HepG2 (cell line): ENCODE data around the gene ACBD3. TPM values are rescaled to one million over a fixed set of nuclear protein-coding genes. Genes with fewer than 3 reads are reported as not detected.

ENCODE experiments used
- ATF3 ChIP-seq: sonication (generic); formaldehyde crosslinking; IDR thresholded peaks from 2 replicates; pipeline ENCODE4 v1.4.0; 2020; ENCODE audit warnings: missing genetic modification reagents
- BRD4 ChIP-seq: sonication (generic); formaldehyde crosslinking; IDR thresholded peaks from 2 replicates; pipeline ENCODE4 v1.4.0; 2020; ENCODE audit warnings: missing genetic modification reagents
- GATAD1 ChIP-seq: IDR thresholded peaks from 2 replicates; pipeline ENCODE4 v1.6.1; 2016; ENCODE audit warnings: missing genetic modification reagents, missing compliant biosample characterization
- GFI1 ChIP-seq: sonication (generic); formaldehyde crosslinking; IDR thresholded peaks from 2 replicates; pipeline ENCODE4 v1.5.0; 2020; ENCODE audit warnings: missing genetic modification reagents, mild to moderate bottlenecking, borderline replicate concordance
- HNF1A ChIP-seq, 2 experiments: sonication (generic) in 1 of 2; formaldehyde crosslinking in 1 of 2; IDR thresholded peaks; 2 replicates each; pipeline versions ENCODE4 v1.4.0 to v1.6.1; 2016 to 2020; ENCODE audit warnings: borderline replicate concordance in 1 of 2, low read depth in 1 of 2, mild to moderate bottlenecking in 1 of 2, missing genetic modification reagents in 1 of 2
- KLF11 ChIP-seq: IDR thresholded peaks from 2 replicates; pipeline ENCODE4 v1.6.1; 2016; ENCODE audit warnings: missing compliant biosample characterization
- MXD4 ChIP-seq: IDR thresholded peaks from 2 replicates; pipeline ENCODE4 v1.6.1; 2016; ENCODE audit warnings: mild to moderate bottlenecking, missing biosample characterization, missing genetic modification reagents
- NFYC ChIP-seq: IDR thresholded peaks from 2 replicates; pipeline ENCODE4 v1.6.1; 2016; ENCODE audit warnings: missing genetic modification reagents, missing compliant biosample characterization
- PITX1 ChIP-seq: sonication (generic); formaldehyde crosslinking; IDR thresholded peaks from 2 replicates; pipeline ENCODE4 v1.5.1; 2020; ENCODE audit warnings: mild to moderate bottlenecking, missing genetic modification reagents
- PTBP1 ChIP-seq: fragments of 200-400 bp; formaldehyde crosslinking; IDR thresholded peaks from 2 replicates; pipeline ENCODE4 v1.6.1; 2018; ENCODE audit warnings: low read length, low read depth; ENCODE audit not compliant: poor library complexity, severe bottlenecking
- RAD21 ChIP-seq: fragments of 450-650 bp; formaldehyde crosslinking; IDR thresholded peaks from 2 replicates; pipeline ENCODE4 v1.5.0; 2020; ENCODE audit warnings: mild to moderate bottlenecking
- ZGPAT ChIP-seq: IDR thresholded peaks from 2 replicates; pipeline ENCODE4 v1.6.1; 2016; ENCODE audit warnings: mild to moderate bottlenecking
- ZNF10 ChIP-seq: sonication (generic); formaldehyde crosslinking; IDR thresholded peaks from 2 replicates; pipeline ENCODE4 v1.4.0; 2020; ENCODE audit warnings: mild to moderate bottlenecking, low read depth, missing genetic modification reagents, borderline replicate concordance
- ZNF335 ChIP-seq: sonication (generic); formaldehyde crosslinking; IDR thresholded peaks from 2 replicates; pipeline ENCODE4 v1.4.0; 2020; ENCODE audit warnings: missing genetic modification reagents
- ZNF543 ChIP-seq: sonication (generic); formaldehyde crosslinking; IDR thresholded peaks from 2 replicates; pipeline ENCODE4 v1.4.0; 2020; ENCODE audit warnings: mild to moderate bottlenecking, missing genetic modification reagents
- ZNF549 ChIP-seq: sonication (generic); formaldehyde crosslinking; IDR thresholded peaks from 2 replicates; pipeline ENCODE4 v1.5.0; 2020; ENCODE audit warnings: missing genetic modification reagents
- polyA plus RNA-seq, 8 experiments: library from polyadenylated mRNA; depleted of rRNA in 3 of 8; stranded (reverse) in 7 of 8; unstranded in 1 of 8; fragments of >200 nt; fragmentation: Illumina TruSeq in 4 of 8; extraction: Trizol in 4 of 8; gene quantifications; 2 replicates each; pipeline versions ENCODE4 v1.2.1 to v1.2.3, GENCODE V29; 2011 to 2016; ENCODE audit warnings: low read depth in 4 of 8, missing spikeins in 1 of 8, mixed read lengths in 1 of 8; ENCODE audit not compliant: insufficient read depth in 1 of 8
- total RNA-seq, 5 experiments: library from RNA; depleted of rRNA; stranded (reverse); fragments of >200 nt; fragmentation: Illumina TruSeq; extraction: Trizol; gene quantifications; 2 replicates each; pipeline ENCODE4 v1.2.3, GENCODE V29; 2016; ENCODE audit warnings: low read depth in 1 of 5
- TF ChIP-seq, protein P1 (sequence below): sonication (generic); formaldehyde crosslinking; IDR thresholded peaks from 2 replicates; pipeline ENCODE4 v1.5.0; 2020; ENCODE audit warnings: mild to moderate bottlenecking, missing genetic modification reagents, borderline replicate concordance
- TF ChIP-seq, protein P2 (sequence below): sonication (generic); formaldehyde crosslinking; IDR thresholded peaks from 2 replicates; pipeline ENCODE4 v1.8.0; 2022; ENCODE audit warnings: low read depth, missing genetic modification reagents

The ACBD3 gene
- total and polyA plus RNA-seq, 2 of the 13 experiments (the other 11 are each of a cell fraction or from before 2014, with no cell fraction given) = 24.3 to 39.3 TPM

GRCh38 chr1:226121587-226122400 lies 64.7 kb downstream of the ACBD3 start (continued):
- TF ChIP-seq MXD4 (CRISPR knock-in tag) = 0 out of 2 replicates have a peak, but pooled peaks have one; percentile 18
- TF ChIP-seq ZNF10 (CRISPR knock-in tag) = no peak
- TF ChIP-seq KLF11 (CRISPR knock-in tag) = no peak
- TF ChIP-seq ZNF543 (CRISPR knock-in tag) = peak; percentile 57; the same call in 1 of the 2 replicates
- TF ChIP-seq HNF1A (IDR thresholded peaks at IDR 0.05; ENCODE audit: low read depth) = no peak
- no peak for TF ChIP-seq HNF1A (CRISPR knock-in tag; IDR thresholded peaks at IDR 0.05; ENCODE audit: borderline replicate concordance)
- TF ChIP-seq PITX1 (CRISPR knock-in tag) = no peak
- no peak for TF ChIP-seq ZNF335 (CRISPR knock-in tag)
- TF ChIP-seq, protein P1, sequence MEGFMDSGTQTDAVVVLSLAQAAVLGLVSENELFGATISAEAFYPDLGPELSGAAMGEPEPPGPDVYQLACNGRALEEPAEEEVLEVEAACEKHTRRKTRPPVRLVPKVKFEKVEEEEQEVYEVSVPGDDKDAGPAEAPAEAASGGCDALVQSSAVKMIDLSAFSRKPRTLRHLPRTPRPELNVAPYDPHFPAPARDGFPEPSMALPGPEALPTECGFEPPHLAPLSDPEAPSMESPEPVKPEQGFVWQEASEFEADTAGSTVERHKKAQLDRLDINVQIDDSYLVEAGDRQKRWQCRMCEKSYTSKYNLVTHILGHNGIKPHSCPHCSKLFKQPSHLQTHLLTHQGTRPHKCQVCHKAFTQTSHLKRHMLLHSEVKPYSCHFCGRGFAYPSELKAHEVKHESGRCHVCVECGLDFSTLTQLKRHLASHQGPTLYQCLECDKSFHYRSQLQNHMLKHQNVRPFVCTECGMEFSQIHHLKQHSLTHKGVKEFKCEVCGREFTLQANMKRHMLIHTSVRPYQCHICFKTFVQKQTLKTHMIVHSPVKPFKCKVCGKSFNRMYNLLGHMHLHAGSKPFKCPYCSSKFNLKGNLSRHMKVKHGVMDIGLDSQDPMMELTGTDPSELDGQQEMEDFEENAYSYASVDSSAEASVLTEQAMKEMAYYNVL (CRISPR knock-in tag) = no peak
- no peak for TF ChIP-seq PTBP1
- no peak for TF ChIP-seq BRD4 (CRISPR knock-in tag)
- TF ChIP-seq RAD21 (CRISPR knock-in tag) = peak; percentile 91
- TF ChIP-seq, protein P2, sequence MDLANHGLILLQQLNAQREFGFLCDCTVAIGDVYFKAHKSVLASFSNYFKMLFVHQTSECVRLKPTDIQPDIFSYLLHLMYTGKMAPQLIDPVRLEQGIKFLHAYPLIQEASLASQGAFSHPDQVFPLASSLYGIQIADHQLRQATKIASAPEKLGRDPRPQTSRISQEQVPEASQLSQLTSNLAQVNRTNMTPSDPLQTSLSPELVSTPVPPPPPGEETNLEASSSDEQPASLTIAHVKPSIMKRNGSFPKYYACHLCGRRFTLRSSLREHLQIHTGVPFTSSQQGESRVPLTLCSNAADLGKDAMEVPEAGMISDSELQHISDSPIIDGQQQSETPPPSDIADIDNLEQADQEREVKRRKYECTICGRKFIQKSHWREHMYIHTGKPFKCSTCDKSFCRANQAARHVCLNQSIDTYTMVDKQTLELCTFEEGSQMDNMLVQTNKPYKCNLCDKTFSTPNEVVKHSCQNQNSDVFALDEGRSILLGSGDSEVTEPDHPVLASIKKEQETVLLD (CRISPR knock-in tag) = peak; percentile 49
- TF ChIP-seq ZGPAT (CRISPR knock-in tag) = no peak
- no peak for TF ChIP-seq ATF3 (CRISPR knock-in tag)
- TF ChIP-seq NFYC (CRISPR knock-in tag) = no peak
- no peak; the same call in 1 of the 2 replicates for TF ChIP-seq ZNF549 (CRISPR knock-in tag)
- no peak for TF ChIP-seq GFI1 (CRISPR knock-in tag)
- TF ChIP-seq GATAD1 (CRISPR knock-in tag) = peak; percentile 15; the same call in 1 of the 2 replicates
